ENCODE data around the gene HSD17B13.
"Not testable (repeated sequence)": the region's sequence is repeated elsewhere in the genome, so short reads cannot be mapped to it uniquely, and the experiment has no call there.

HSD17B13 gene, protein sequence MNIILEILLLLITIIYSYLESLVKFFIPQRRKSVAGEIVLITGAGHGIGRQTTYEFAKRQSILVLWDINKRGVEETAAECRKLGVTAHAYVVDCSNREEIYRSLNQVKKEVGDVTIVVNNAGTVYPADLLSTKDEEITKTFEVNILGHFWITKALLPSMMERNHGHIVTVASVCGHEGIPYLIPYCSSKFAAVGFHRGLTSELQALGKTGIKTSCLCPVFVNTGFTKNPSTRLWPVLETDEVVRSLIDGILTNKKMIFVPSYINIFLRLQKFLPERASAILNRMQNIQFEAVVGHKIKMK

DNA sequence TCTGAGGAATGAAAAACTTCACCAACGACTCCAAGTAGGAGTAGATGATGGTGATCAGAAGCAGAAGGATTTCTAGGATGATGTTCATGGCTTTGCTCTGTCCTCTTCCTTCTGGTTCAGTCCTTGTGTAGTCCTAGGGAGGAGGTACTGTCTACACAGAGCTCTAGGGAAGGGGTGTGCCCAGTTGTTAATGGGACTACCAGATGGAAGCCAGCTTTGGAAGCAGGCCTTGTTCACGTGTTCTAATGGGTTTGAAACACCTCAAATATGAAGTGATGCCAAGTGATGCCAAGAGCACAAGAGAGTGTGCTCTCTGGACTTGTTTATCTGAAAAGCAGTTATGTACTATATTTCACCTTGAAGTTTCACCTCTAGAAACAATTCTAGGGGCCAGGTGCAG lies at the start of gene HSD17B13:
TSS of gene HSD17B13 (minus strand) at position 129 of the 400 bp plus-strand sequence. CDS start at position 88, 41 bp downstream.
- no peak for DNase-seq

DNA sequence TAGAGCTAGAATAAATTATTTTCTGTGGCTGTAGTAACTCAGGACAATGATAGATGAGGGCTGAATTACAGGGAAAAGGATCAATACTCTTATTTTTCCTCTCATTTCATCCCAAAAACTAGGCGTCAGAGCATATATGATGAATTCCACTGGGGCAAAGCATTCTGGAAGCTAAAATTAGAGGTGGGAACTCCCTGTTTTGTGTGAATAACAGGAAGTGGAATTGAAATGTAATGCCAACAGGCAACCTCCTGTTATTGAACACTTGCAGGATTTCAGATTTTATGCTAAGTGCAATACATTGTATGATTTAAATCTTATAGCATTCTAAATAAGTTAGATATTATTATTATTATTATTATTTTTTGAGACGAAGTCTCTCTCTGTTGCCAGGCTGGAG lies 47.4 kb upstream of the HSD17B13 start:
- no peak for DNase-seq

GRCh38 chr4:87366521-87367162 lies 44.0 kb upstream of the HSD17B13 start:
- no peak for DNase-seq

DNA sequence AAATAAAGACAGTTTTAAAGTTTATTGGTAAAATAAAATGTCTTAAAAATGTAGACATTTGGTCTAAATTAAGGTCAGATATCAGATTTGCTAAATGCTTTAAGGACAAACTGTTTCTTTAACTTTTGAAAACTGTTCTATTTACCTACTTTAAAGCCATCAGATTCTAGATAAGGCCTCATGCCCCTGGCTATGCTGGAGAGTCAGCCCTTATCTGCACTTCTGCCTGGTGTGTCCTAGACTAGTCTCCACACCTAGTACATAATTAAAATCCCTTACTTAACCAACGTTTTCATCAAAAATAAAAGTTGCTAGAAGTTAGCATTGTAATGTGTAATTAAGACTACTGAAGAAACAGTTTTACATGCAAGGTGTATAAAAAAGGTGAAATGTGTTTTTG lies 42.7 kb upstream of the HSD17B13 start:
- DNase-seq = no peak

DNA sequence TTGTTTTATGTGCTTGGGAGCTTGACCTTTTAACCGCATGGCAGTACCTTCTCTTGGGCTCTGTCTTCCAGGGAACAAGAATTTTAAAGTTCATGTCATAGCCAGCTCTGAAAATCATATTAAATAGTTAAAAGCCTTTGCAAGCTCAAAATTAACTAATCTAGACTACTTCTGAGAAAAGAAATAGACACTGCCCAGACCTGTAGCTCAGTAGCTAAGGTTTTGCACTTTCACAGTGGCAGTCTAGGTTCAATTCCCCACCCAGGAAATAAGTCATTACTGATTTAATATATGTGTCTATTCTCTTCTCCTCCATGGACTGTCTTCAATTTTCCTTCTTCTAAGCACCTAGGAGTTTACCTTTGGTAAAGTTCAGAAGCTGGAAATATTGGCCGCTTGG lies 40.9 kb upstream of the HSD17B13 start:
- no peak for DNase-seq

DNA sequence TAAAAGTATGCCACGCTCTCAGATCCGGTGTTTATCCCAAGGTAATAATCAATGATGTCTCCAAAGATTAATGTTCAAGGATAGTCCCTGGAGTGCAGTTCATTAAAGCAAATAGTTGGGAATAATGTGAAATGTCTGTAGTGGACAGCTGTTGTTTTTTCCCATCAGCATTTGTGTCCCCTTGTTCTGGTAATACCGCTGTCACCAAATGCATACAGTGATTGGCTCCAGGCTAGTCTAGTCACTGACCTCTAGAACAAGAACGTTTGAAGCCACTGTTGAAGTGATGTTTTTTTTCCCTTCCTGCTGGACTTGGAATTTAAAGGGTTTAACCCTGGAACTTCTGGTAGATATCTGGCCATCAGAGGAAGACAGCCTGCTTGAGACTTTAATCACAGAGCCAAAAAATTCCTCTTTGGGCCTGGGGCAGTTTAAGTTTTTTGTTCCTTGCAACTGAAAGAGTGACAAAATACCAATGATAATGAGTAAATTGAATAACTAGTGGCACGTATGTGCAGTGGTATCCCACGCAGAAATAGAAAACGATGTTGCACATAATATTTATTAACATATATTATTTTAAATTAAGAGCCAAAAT lies 37.8 kb upstream of the HSD17B13 start:
- no peak for DNase-seq

GRCh38 chr4:87359258-87359657 lies 36.6 kb upstream of the HSD17B13 start:
- DNase-seq = no peak

GRCh38 chr4:87356832-87357526 lies 34.3 kb upstream of the HSD17B13 start:
- DNase-seq = no peak

- no peak for DNase-seq
Measured at GRCh38 chr4:87354168-87355102, 31.8 kb upstream of the HSD17B13 start.

- DNase-seq = peak; percentile 59
Measured at GRCh38 chr4:87353592-87353991, 30.9 kb upstream of the HSD17B13 start.

- DNase-seq = no peak
Measured at GRCh38 chr4:87345139-87345538, 22.5 kb upstream of the HSD17B13 start.

DNA sequence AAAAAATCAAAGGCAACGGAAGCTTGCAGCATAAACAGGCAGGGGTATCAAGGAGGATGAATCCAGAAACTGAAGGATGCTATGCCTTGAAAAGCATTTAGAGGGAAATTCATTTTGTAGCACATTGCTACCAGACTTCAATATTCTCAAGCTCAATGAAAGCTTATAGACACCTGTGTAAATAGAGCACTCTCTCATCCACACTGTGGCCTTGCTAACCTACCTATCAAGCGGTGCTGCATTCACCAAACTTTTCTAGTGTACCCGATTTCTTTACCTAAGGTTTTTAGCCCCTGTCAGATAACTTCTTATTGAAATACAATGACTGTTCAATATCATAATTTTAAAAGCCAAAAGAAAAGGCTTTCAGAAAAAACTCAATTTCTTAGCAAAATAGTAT lies 20.2 kb upstream of the HSD17B13 start:
- no peak for DNase-seq

DNA sequence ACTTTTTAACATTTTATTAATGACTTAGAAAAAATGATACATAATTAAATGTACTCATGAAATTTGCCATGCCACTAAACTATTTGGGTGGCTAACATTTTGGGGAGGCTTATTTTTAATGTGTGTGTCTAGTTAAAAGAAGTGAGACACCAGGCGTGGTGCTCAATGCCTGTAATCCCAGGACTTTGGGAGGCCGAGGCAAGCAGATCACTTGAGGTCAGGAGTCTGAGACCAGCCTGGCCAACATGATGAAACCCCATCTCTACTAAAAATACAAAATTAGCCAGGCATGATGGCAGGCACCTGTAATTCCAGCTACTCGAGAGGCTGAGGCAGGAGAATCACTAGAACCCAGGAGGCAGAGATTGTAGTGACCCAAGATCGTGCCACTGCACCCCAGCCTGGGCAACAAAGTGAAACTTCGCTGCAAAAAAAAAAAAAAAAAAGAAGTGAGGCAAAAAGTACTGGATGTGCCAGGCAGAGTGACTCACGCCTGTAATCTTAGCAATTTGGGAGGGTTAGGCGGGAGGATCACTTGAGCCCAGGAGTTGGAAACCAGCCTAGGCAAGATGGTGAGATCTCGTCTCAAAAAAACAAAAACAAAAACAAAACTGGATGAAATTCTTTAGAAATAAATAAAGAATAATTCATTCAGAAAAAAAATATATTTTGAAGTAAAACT lies 19.4 kb upstream of the HSD17B13 start:
- DNase-seq = not testable (repeated sequence)

- DNase-seq = no peak
Measured at GRCh38 chr4:87339440-87339839, 16.8 kb upstream of the HSD17B13 start.

GRCh38 chr4:87337361-87337760 lies 14.7 kb upstream of the HSD17B13 start:
- DNase-seq = no peak

DNA sequence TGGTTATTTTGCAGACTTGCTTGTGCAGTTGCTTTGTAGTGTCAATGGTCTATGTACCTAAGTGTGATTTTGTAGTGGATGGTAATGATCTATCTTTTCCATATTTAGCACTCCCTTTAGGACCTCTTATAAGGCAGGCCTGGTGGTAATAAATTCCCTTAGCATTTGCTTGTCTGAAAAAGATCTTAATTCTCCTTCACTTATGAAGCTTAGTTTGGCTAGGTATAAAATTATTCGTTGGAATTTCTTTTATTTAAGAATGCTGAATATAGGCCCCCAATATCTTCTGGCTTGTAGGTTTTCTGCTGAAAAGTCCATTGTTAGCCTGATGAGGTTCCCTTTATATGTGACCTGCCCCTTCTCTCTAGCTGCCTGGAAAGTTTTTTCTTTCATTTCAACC lies 10.6 kb upstream of the HSD17B13 start:
- no peak for DNase-seq

DNA sequence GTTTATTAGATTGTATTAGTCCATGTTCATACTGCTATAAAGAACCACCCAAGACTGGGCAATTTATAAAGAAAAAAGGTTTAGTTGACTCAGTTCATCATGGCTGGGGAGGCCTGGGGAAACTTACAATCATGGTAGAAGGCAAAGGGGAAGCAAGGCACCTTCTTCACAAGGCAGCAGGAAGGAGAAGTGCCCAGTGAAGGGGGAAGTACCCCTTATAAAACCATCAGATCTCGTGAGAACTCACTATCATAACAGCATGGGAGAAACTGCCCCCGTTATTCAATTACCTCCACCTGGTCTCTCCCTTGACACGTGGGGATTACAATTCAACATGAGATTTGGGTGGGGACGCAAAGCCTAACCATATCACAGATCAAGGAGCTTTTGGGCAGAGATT lies 8.1 kb upstream of the HSD17B13 start:
- no peak for DNase-seq

DNA sequence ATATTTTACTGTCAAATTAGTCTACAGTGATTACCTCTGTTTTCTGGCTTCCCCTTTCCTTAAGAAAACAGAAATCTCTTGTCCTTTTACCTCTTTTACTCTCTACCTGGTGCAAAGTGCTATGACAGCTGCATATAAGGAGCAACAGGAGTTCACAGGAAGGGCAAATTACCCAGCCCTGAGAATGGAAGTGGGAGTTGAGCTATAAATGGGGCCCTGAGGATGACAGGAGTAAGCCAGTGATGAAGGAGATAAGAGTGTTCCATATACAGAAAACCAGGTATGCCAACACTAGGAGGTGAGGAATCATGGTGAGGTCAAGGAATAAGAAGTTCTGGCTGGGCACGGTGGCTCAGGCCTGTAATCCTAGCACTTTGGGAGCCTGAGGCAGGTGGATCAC lies 4.5 kb upstream of the HSD17B13 start:
- no peak for DNase-seq

DNA sequence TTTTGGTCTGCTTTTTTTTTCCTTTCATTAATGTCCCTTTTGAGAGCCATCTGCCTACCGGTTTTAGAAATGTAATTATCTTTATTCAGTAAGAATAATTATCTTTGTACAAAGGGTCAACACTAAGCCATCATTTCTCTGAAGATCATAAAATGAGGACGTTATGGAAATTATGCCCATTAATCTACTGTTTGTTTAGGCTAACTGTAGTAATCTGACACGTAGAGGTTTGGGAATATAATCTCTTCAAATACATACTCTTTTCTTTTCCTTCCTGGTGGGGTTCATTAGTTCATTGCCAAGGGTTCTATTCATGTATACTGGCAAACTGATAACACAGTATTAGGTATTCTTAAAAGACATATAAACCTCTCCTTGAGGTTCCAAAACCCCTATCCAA lies 3.8 kb upstream of the HSD17B13 start:
- DNase-seq = no peak

DNA sequence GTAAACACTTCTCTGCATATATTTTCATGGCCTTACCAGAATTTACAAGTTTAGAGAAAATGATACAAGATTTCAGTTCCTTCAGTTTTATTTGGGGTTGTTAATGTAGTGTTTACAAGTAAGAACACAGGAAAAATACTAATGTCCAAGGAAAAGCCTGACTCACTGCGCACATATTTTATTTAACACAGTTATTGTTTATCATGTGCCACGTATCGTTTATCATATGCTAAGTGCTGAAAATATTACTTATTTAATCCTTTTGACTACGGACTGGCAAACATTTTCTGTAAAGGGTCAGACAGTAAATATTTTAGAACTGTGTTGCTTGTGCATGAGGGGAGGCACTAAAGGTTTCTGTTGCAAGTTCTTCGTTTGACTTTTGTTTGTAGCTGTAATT lies 794 bp downstream of the HSD17B13 start:
- no peak for DNase-seq

DNA sequence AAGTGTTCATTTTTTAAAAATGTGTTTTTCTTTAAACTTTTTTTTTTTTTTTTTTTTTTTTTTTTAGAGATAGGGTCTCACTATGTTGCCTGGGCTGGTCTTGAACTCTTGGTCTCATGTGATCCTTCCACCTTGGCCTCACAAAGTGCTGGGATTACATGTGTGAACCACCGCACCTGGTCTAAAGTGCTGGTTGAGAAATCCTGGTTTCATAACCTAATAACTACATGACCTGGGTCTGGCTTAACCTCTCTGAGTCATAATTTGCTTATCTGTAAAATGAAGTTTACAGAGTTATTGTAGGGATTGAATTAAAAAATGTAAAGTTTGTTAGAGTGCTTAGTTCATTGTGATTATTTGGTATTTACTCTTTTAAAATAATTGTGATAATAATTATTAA lies 5.2 kb downstream of the HSD17B13 start:
- DNase-seq = no peak

DNA sequence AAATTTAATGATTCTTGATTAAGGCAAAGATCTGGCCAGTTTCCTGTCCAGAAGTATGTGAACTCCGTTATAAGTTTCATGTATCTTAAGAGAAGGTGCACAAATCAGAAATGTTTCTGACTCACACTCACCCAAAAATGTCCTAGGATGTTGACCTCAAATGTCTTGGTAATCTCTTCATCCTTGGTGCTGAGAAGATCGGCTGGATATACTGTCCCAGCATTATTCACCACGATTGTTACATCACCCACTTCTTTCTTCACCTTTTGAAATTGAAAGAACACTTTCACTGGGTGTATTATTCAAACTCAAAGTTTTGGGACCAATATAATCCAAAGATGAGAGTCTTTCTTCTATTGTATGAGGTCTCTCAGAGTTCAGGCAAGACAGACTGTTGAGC lies 5.7 kb downstream of the HSD17B13 start:
- no peak for DNase-seq

Measured in activated CD8-positive, alpha-beta memory T cell treated with anti-CD3 and anti-CD28 coated beads for 24 hours (primary cell).